ENCODE data around the gene OR4K15.

GRCh38 chr14:19993438-19993837 lies 18.0 kb downstream of the OR4K15 start:
- TF ChIP-seq RFX5 (IDR thresholded peaks at IDR 0.05; ENCODE audit: low read depth, low read length), result no peak
- no peak for TF ChIP-seq CTCF (conservative IDR thresholded peaks at IDR 0.05; ENCODE audit: low read depth, low read length)

Data from IMR-90 (cell line).